Measurements from ENCODE around the gene TMEM101.

The TMEM101 gene

GRCh38 chr17:44006598-44007345, 8.0 kb downstream of the TMEM101 start (continued):
- TF ChIP-seq ZNF549 (tag by site-specific recombination; IDR thresholded peaks at IDR 0.05) (no peak), ZNF214 (tag by site-specific recombination; IDR thresholded peaks at IDR 0.05; ENCODE audit: borderline replicate concordance) (no peak), KLF17 (tag by site-specific recombination; IDR thresholded peaks at IDR 0.05) (no peak), SALL2 (tag by site-specific recombination; IDR thresholded peaks at IDR 0.05; ENCODE audit: borderline replicate concordance) (no peak), ZNF292 (tag by site-specific recombination; IDR thresholded peaks at IDR 0.05; ENCODE audit: borderline replicate concordance, low read depth) (no peak), ZNF433 (tag by site-specific recombination; IDR thresholded peaks at IDR 0.05; ENCODE audit: low read depth) (no peak), BCL11A (tag by site-specific recombination; IDR thresholded peaks at IDR 0.05; ENCODE audit: low read depth) (no peak), ZBTB7A (tag by site-specific recombination; IDR thresholded peaks at IDR 0.05; ENCODE audit: low read depth) (no peak), ZNF529 (tag by site-specific recombination; IDR thresholded peaks at IDR 0.05; ENCODE audit: insufficient replicate concordance) (no peak), ZNF660 (tag by site-specific recombination; IDR thresholded peaks at IDR 0.05) (no peak; the same call in 1 of the 2 replicates), HOXA7 (CRISPR knock-in tag; IDR thresholded peaks at IDR 0.05; ENCODE audit: borderline replicate concordance) (no peak), ZNF704 (tag by site-specific recombination; IDR thresholded peaks at IDR 0.05) (no peak), ZNF561 (tag by site-specific recombination; IDR thresholded peaks at IDR 0.05; ENCODE audit: borderline replicate concordance) (no peak), ZNF354C (tag by site-specific recombination; IDR thresholded peaks at IDR 0.05; ENCODE audit: borderline replicate concordance, low read depth) (no peak), ZNF18 (tag by site-specific recombination; IDR thresholded peaks at IDR 0.05) (no peak), ZNF701 (tag by site-specific recombination; IDR thresholded peaks at IDR 0.05) (no peak), ZNF341 (tag by site-specific recombination; IDR thresholded peaks at IDR 0.05; ENCODE audit: low read depth) (peak; percentile 92), ZNF548 (tag by site-specific recombination; IDR thresholded peaks at IDR 0.05) (no peak), ZBTB17 (tag by site-specific recombination; IDR thresholded peaks at IDR 0.05) (peak; percentile 98), ZNF510 (tag by site-specific recombination; IDR thresholded peaks at IDR 0.05; ENCODE audit: insufficient replicate concordance) (no peak), ZNF398 (tag by site-specific recombination; IDR thresholded peaks at IDR 0.05) (peak; percentile 55; the same call in 1 of the 2 replicates), ZSCAN23 (tag by site-specific recombination; IDR thresholded peaks at IDR 0.05) (no peak), MZF1 (tag by site-specific recombination; IDR thresholded peaks at IDR 0.05; ENCODE audit: borderline replicate concordance) (no peak), ZNF266 (tag by site-specific recombination; IDR thresholded peaks at IDR 0.05; ENCODE audit: low read depth) (no peak), GLIS2 (tag by site-specific recombination; IDR thresholded peaks at IDR 0.05) (peak; percentile 58), ZBTB48 (tag by site-specific recombination; IDR thresholded peaks at IDR 0.05) (no peak), SP2 (tag by site-specific recombination; IDR thresholded peaks at IDR 0.05) (peak; percentile 95), ZEB2 (tag by site-specific recombination; IDR thresholded peaks at IDR 0.05) (no peak), ZNF335 (tag by site-specific recombination; conservative IDR thresholded peaks at IDR 0.05) (no peak), PRDM4 (tag by site-specific recombination; IDR thresholded peaks at IDR 0.05) (peak; percentile 28; the same call in 1 of the 2 replicates), ZSCAN4 (tag by site-specific recombination; IDR thresholded peaks at IDR 0.05) (no peak)
